IPS DF 6.9 (cell line): Measurements from ENCODE around the gene ERICH4.

Experiments used
- DNase-seq: peaks from one replicate; pipeline ENCODE4 v3.0.0-alpha.2; 2013; ENCODE audit warnings: low read depth, low spot score
- H3K27ac ChIP-seq: one replicate; pipeline ENCODE4 v1.5.1; 2013; ENCODE audit warnings: low read length, control low read depth
- H3K27me3 ChIP-seq: 2 replicates; pipeline ENCODE4 v1.6.1; 2013; ENCODE audit warnings: mild to moderate bottlenecking, low read length; ENCODE audit not compliant: control insufficient read depth, insufficient read depth
- H3K36me3 ChIP-seq: 2 replicates; pipeline ENCODE4 v1.6.1; 2013; ENCODE audit warnings: low read length; ENCODE audit not compliant: control insufficient read depth, insufficient read depth
- H3K4me1 ChIP-seq: 2 replicates; pipeline ENCODE4 v1.6.1; 2013; ENCODE audit warnings: low read length; ENCODE audit not compliant: control insufficient read depth, insufficient read depth
- H3K4me3 ChIP-seq: 2 replicates; pipeline ENCODE4 v1.5.1; 2013; ENCODE audit warnings: mild to moderate bottlenecking, low read length
- H3K9me3 ChIP-seq: 2 replicates; pipeline ENCODE4 v1.6.1; 2013; ENCODE audit warnings: low read length, inconsistent platforms; ENCODE audit not compliant: control insufficient read depth, insufficient read depth
- WGBS: extraction: QIAGEN DNeasy Blood & Tissue Kit; methylation state at CpG from one replicate; pipeline ENCODE4 v1.1.7; 2013; ENCODE audit warnings: mixed read lengths, missing lambda C conversion rate; ENCODE audit not compliant: insufficient read length, insufficient coverage; 5-methylcytosine and 5-hydroxymethylcytosine counted together

The ERICH4 gene

DNA sequence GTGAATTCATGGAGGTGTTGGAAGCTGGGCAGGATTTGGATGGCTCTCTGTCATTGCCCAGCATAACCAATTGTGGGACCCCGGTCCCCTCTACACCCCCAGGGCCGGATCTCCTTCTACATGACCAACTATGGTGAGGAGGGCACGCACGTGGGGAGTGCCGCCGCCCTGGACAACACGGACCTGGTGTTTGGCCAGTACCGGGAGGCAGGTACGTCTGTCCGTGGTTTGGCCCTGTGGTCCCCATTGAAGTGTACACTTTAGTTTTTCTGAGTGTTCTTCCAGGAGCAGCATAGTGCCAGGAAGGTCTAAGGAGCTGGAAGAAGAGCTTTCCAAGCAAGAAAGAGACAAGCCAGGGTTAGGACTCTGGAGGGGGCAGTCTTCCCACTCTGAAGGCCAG is 29.0 kb upstream of the ERICH4 start:
- H3K27ac ChIP-seq: no peak overlapping the region
- H3K4me3 ChIP-seq: no peak overlapping the region
- no peaks in the 10 kb centered on the region for H3K27me3 ChIP-seq
- H3K9me3 ChIP-seq: no peaks in the 10 kb centered on the region
- no CpG with 5 or more reads among the region's 10 CpGs for WGBS
- DNase-seq: no peak
- no peaks in the 10 kb centered on the region for H3K4me1 ChIP-seq
- H3K36me3 ChIP-seq: peaks cover 4% of the 10 kb centered on the region

DNA sequence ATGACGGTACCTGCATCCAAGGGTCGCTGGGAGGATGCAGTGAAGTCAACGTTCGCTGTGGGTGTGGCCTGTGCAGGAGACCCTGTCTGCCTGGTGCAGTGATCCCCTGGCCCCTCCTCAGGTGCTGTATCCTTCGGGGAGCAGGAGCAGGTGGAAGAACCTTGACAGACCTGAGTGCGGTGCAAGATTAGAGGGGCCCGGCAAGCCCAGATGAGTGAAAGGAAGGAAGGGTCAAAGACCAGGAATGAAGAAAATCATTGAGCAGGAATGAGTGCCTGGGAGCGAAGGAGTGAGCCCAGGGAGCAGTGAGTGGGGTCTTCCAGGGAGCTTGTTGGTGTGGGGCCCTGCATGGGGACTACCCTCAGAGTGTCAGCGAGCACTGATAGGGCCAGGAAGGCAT is 28.5 kb upstream of the ERICH4 start:
- Histone ChIP-seq H3K9me3 (no peaks in the 10 kb centered on the region), H3K36me3 (peaks cover 7% of the 10 kb centered on the region), H3K27me3 (no peaks in the 10 kb centered on the region), H3K4me1 (no peaks in the 10 kb centered on the region), H3K27ac (no peak overlapping the region), H3K4me3 (no peak overlapping the region)
- DNase-seq: no peak
- WGBS: no CpG with 5 or more reads among the region's 9 CpGs

DNA sequence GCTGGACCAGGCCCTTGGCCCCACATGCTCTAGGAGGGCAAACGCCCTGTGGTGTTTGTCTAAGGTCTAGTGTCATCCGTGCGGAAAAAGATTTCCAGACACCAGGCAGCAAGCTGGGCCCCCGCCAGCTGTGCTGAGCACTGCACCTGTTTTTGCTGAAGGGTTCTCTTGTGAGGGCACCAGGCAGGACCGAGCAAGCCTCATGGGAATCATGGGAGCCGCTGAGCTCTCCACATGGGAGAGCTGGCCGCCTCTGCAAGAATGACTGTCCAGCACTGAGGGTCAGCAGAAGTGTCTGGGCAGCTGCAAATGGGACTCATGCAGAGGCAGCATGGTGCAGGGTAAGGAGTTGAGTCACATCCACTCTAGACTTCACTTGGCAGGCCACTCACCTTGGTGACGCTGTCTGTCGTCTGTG is 27.8 kb upstream of the ERICH4 start:
- Histone ChIP-seq H3K27ac (no peak overlapping the region), H3K4me3 (no peak overlapping the region), H3K9me3 (no peaks in the 10 kb centered on the region), H3K36me3 (peaks cover 10% of the 10 kb centered on the region), H3K27me3 (no peaks in the 10 kb centered on the region), H3K4me1 (no peaks in the 10 kb centered on the region)
- DNase-seq: no peak
- no CpG with 5 or more reads among the region's 9 CpGs for WGBS

DNA sequence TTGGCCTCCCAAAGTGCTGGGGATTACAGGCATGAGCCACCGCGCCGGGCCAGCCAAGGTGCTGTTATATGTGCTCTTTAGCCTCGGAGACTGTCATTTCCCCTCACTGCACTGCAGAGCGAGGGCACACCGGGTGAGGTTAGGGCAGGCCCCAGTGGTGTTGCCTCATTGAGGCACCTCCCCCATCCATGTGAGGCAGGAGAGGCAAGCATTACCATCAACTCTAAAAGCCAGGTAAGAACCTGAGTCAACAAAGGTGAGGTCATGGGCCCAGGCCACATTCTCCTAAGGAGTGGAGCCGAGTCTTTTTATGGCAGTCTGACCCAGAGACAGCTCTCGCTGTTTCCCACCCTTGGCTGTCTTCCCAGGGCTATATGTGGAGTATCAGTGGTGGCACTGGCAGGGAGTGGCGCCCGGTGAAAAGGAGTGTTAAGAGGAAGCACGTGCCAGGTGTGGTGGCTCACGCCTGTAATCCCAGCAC is 26.7 kb upstream of the ERICH4 start:
- no peaks in the 10 kb centered on the region for H3K4me1 ChIP-seq
- no peak overlapping the region for H3K27ac ChIP-seq
- H3K4me3 ChIP-seq: no peak overlapping the region
- peaks cover 10% of the 10 kb centered on the region for H3K36me3 ChIP-seq
- no peaks in the 10 kb centered on the region for H3K9me3 ChIP-seq
- no peaks in the 10 kb centered on the region for H3K27me3 ChIP-seq
- DNase-seq: no peak
- WGBS: no CpG with 5 or more reads among the region's 12 CpGs

DNA sequence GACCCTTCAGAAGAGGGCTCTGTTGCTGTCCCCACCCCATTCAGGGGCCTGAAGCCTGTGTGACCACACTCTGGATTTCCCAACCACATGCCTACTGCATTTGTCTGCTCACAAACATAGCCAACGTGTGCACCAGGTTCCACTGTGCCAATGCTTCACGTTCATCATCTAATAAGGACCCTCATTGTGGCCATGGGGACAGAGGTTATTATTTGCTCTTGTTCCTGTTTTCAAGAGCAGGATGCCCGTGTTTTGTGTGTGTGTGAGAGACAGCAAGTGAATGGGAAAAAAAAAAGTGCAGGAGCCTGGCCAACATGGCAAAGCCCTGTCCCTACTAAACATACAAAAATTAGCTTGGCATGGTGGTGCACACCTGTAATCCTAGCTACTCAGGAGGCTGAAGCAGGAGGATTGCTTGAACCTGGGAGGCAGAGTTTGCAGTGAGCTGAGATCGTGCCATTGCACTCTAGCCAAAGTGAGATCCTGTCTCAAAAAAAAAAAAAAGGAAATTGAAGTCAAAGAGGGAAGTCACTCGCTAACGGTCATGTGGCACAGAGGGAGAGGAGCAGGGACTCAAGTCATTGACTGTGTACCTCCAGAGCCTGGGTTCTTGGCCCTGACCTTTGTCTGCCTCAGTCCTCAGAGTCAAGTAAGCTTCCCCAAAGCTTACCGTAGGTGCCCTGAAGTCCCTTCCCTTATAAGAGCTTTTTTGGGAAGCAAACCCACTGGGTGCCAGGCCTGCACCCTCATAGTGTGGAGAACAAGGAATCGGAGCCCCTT is 22.7 kb upstream of the ERICH4 start:
- peaks cover 18% of the 10 kb centered on the region for H3K36me3 ChIP-seq
- H3K4me3 ChIP-seq: no peak overlapping the region
- no peaks in the 10 kb centered on the region for H3K27me3 ChIP-seq
- DNase-seq: no peak
- H3K9me3 ChIP-seq: no peaks in the 10 kb centered on the region
- no CpG with 5 or more reads among the region's 8 CpGs for WGBS
- H3K4me1 ChIP-seq: no peaks in the 10 kb centered on the region
- no peak overlapping the region for H3K27ac ChIP-seq

DNA sequence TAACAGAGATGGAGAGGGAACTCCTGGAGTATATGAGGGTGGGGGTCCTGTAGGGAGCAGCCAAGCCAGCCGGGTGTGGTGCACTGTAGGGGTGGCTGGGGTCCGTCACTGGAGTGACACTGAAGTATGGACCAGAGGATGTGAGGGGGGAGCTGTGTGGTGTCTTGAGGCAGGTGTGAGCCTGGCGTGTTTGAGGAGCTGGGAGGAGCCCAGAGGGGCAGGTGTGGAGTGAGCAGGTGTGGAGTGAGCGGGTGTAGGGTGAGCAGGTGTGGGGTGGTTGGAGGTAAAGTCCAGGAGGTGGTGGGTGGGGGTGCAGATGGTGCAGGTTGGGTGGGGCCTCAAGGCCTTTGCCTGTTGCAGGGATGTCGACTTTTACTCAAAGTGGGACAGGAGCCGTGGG is 21.6 kb upstream of the ERICH4 start:
- H3K4me3 ChIP-seq: no peak overlapping the region
- peaks cover 18% of the 10 kb centered on the region for H3K36me3 ChIP-seq
- H3K27me3 ChIP-seq: no peaks in the 10 kb centered on the region
- DNase-seq: no peak
- H3K4me1 ChIP-seq: no peaks in the 10 kb centered on the region; the same call in 1 of the 2 replicates
- no peak overlapping the region for H3K27ac ChIP-seq
- no peaks in the 10 kb centered on the region for H3K9me3 ChIP-seq
- WGBS: no CpG with 5 or more reads among the region's 6 CpGs

DNA sequence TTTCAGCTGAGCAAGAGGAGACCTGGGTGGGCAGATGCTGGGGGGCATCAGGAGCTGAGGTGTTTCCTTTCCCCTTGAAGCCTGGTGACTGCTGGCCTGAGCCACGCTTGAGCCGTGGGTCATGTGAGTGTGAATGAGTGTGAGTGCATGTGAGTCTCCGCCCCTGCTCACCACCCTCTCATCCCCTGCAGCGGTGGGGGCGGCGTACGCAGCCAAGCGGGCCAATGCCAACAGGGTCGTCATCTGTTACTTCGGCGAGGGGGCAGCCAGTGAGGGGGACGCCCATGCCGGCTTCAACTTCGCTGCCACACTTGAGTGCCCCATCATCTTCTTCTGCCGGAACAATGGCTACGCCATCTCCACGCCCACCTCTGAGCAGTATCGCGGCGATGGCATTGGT is 21.0 kb upstream of the ERICH4 start:
- Histone ChIP-seq H3K27ac (no peak overlapping the region), H3K9me3 (no peaks in the 10 kb centered on the region), H3K4me1 (no peaks in the 10 kb centered on the region; the same call in 1 of the 2 replicates), H3K4me3 (no peak overlapping the region), H3K27me3 (no peaks in the 10 kb centered on the region), H3K36me3 (peaks cover 18% of the 10 kb centered on the region)
- no CpG with 5 or more reads among the region's 20 CpGs for WGBS
- no peak for DNase-seq

DNA sequence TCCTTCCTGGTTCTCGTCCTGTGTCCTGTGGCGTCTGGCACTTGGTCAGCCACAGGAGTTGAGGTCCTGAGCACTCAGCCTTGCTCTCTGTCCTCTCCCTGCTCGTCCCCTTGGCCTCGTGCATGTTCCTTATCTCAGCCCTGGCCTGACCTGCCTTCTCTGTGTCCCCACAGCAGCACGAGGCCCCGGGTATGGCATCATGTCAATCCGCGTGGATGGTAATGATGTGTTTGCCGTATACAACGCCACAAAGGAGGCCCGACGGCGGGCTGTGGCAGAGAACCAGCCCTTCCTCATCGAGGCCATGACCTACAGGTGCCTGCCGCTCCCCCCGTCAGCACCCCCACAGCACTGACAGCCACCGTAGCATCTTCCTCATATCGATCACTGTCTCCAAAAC is 20.5 kb upstream of the ERICH4 start:
- H3K27me3 ChIP-seq: no peaks in the 10 kb centered on the region
- no CpG with 5 or more reads among the region's 18 CpGs for WGBS
- no peak overlapping the region for H3K4me3 ChIP-seq
- no peaks in the 10 kb centered on the region; the same call in 1 of the 2 replicates for H3K4me1 ChIP-seq
- peaks cover 18% of the 10 kb centered on the region for H3K36me3 ChIP-seq
- H3K9me3 ChIP-seq: no peaks in the 10 kb centered on the region
- no peak for DNase-seq
- no peak overlapping the region for H3K27ac ChIP-seq

DNA sequence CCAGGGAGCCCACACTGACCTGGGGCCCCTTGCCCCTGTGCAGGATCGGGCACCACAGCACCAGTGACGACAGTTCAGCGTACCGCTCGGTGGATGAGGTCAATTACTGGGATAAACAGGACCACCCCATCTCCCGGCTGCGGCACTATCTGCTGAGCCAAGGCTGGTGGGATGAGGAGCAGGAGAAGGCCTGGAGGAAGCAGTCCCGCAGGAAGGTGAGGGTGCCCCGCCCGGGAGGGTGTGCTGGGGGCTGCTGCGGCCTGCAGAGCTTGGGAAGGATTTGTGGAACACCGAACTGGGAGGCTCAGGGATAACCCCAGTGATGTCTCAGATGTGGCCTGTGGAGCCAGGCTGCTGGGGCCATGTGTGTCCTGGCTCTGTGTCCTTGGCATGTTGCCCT is 20.0 kb upstream of the ERICH4 start:
- no peak for DNase-seq
- Histone ChIP-seq H3K4me3 (no peak overlapping the region), H3K4me1 (no peaks in the 10 kb centered on the region; the same call in 1 of the 2 replicates), H3K36me3 (peaks cover 18% of the 10 kb centered on the region), H3K9me3 (no peaks in the 10 kb centered on the region), H3K27me3 (no peaks in the 10 kb centered on the region), H3K27ac (no peak overlapping the region)
- WGBS: no CpG with 5 or more reads among the region's 12 CpGs

DNA sequence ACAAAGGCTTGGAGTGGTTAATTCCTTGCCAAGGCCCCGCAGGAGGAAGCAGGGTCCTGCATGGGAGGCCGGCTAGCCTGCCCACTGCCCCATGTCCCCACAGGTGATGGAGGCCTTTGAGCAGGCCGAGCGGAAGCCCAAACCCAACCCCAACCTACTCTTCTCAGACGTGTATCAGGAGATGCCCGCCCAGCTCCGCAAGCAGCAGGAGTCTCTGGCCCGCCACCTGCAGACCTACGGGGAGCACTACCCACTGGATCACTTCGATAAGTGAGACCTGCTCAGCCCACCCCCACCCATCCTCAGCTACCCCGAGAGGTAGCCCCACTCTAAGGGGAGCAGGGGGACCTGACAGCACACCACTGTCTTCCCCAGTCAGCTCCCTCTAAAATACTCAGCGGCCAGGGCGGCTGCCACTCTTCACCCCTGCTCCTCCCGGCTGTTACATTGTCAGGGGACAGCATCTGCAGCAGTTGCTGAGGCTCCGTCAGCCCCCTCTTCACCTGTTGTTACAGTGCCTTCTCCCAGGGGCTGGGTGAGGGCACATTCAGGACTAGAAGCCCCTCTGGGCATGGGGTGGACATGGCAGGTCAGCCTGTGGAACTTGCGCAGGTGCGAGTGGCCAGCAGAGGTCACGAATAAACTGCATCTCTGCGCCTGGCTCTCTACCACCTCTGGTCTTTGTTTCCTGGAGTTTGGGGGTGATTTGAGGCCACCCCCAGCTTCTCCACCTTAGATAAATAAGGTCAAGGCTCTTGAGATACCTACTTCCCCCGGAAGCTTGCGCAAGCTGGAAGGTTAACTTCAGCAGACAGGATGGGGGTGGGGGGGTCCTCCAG is 18.4 kb upstream of the ERICH4 start:
- DNase-seq: no peak
- Histone ChIP-seq H3K36me3 (peaks cover 14% of the 10 kb centered on the region), H3K27ac (no peak overlapping the region), H3K9me3 (no peaks in the 10 kb centered on the region), H3K27me3 (no peaks in the 10 kb centered on the region), H3K4me1 (no peaks in the 10 kb centered on the region; the same call in 1 of the 2 replicates), H3K4me3 (no peak overlapping the region)
- WGBS: no CpG with 5 or more reads among the region's 21 CpGs
